ENCODE data around the gene GRIPAP1.
A peak's percentile ranks its signal among the peaks of the same experiment; 100 is the strongest.

The GRIPAP1 gene

DNA sequence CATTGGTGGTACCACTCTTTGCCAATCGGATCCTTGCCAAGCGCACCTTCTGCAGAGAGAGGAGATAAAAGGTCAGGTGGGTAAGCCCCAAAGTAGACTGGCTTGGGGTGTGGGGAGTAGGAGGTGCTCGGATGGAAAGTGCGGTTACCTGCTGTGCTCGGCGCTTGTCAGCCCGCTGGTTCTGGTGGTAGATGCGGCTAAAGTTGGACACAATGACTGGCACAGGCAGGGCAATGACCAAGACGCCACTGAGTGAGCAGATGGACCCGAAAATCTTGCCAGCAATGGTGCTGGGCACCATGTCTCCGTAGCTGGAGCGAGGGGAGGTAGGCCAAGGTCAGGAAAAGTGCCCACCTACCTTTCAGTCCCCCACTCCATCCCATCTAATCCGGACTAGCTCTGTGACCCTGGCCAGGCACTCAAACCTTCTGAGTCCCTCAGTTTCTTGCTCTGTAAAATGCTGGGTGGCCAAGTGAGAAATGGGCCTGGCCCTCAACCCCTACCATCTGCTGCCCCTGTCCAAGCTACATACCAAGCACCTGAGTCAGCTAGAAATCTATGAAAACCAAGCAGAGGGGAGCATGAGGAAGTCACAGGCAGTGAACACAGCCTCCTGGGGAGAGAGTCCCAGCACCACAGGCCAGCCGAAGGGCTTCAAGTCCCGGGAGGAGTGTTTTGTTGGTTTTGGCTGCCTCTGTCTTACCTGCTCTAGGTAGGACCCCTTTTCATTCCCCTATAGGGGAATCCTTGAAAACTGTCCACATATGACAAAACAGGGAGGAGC is 35.1 kb downstream of the GRIPAP1 start:
- Histone ChIP-seq H3K9ac (no peak overlapping the region), H3K27ac (no peak overlapping the region), H3K27me3 (peaks cover 61% of the 10 kb centered on the region), H3K9me3 (no peaks in the 10 kb centered on the region), H3K4me3 (no peak overlapping the region), H3K4me1 (peaks cover 21% of the 10 kb centered on the region), H3K36me3 (peaks cover 5% of the 10 kb centered on the region; the same call in 1 of the 2 replicates), H4K20me1 (peaks cover 7% of the 10 kb centered on the region; the same call in 1 of the 2 replicates), H3K4me2 (no peak overlapping the region)
- TF ChIP-seq Cebpa-rat (IDR thresholded peaks at IDR 0.05), result no peak

DNA sequence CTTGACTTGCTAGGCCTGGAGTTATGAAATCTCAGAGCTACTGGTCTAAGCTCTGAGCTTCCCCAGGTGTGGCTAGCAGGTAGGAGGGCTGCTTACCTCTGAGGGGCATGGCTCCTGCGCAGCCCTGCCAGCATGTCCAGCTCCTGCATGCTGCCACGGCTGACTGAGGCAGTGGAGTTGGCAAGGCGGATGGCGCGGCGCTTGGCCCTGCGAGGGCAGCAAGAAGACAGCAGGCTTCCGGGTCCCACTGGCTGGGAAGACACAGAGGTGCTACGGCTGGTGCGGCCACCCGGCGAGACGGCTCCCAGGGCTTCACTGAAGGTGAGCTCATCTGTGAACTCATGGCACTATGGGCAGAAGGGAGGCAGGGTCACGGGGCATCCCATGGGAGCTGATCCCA is 36.1 kb downstream of the GRIPAP1 start:
- no peaks in the 10 kb centered on the region for H3K9me3 ChIP-seq
- peaks cover 7% of the 10 kb centered on the region; the same call in 1 of the 2 replicates for H4K20me1 ChIP-seq
- H3K9ac ChIP-seq, result no peak overlapping the region
- peaks cover 5% of the 10 kb centered on the region; the same call in 1 of the 2 replicates for H3K36me3 ChIP-seq
- H3K4me3 ChIP-seq, result no peak overlapping the region
- TF ChIP-seq Cebpa-rat (IDR thresholded peaks at IDR 0.05), result no peak
- H3K4me1 ChIP-seq, result peaks cover 11% of the 10 kb centered on the region
- no peak overlapping the region for H3K27ac ChIP-seq
- peaks cover 70% of the 10 kb centered on the region for H3K27me3 ChIP-seq
- no peak overlapping the region for H3K4me2 ChIP-seq

DNA sequence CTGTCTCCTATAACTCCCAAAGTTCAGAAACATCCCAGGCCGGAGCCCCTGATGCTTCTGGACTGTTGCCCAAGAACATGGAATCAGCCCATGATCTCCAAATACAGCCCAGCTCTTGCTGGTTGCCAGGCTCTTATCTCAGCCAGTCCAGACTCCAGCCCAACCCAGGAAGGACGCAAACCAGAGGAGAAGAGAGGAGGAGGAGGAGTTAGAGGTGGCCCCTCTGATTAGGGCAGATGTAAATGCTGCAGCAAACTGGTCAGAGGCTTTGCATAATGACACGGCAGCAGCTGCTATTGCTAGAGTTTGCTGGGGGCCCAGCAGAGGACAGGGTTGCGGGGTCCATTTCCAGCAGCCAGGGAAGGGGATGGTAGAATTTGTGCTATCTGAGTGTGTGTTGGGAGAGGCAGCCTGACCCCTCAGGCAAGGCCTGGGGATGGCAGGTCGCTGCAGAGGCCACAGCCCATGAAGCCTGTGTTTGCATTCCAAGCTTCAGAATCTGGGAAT is 40.4 kb downstream of the GRIPAP1 start:
- H3K4me3 ChIP-seq, result no peak overlapping the region
- no peak overlapping the region for H3K9ac ChIP-seq
- peaks cover 16% of the 10 kb centered on the region for H3K4me1 ChIP-seq
- no peak overlapping the region for H3K4me2 ChIP-seq
- no peak overlapping the region for H3K27ac ChIP-seq
- peaks cover 5% of the 10 kb centered on the region; the same call in 1 of the 2 replicates for H3K36me3 ChIP-seq
- peaks cover 11% of the 10 kb centered on the region for H4K20me1 ChIP-seq
- H3K9me3 ChIP-seq, result peaks cover 8% of the 10 kb centered on the region; the same call in 1 of the 2 replicates
- TF ChIP-seq Cebpa-rat (IDR thresholded peaks at IDR 0.05), result no peak
- H3K27me3 ChIP-seq, result peaks cover 50% of the 10 kb centered on the region

DNA sequence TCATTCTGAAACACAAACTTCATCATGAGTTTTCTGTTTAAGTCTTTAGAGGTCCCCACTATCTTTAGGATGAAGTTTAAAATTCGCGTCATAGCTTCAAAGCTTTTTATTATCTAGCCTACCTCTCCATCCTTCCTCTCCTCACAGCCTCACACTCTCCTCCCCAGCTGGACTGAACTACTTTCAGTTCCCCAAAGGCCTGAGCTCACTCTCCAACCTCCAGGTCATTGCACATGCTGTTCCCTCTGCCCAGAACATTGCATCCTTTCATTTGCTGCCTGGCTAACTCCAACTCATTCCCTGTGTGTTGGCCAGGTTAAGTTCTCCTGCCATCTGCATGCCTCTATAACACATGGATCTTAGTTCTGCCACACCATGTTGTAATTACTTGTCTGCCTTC is 41.8 kb downstream of the GRIPAP1 start:
- Histone ChIP-seq H3K4me3 (no peak overlapping the region), H3K27me3 (peaks cover 36% of the 10 kb centered on the region), H3K27ac (no peak overlapping the region), H3K36me3 (peaks cover 7% of the 10 kb centered on the region), H4K20me1 (peaks cover 20% of the 10 kb centered on the region), H3K9me3 (peaks cover 8% of the 10 kb centered on the region; the same call in 1 of the 2 replicates), H3K4me1 (peaks cover 29% of the 10 kb centered on the region), H3K4me2 (no peak overlapping the region), H3K9ac (no peak overlapping the region)
- no peak for TF ChIP-seq Cebpa-rat (IDR thresholded peaks at IDR 0.05)

DNA sequence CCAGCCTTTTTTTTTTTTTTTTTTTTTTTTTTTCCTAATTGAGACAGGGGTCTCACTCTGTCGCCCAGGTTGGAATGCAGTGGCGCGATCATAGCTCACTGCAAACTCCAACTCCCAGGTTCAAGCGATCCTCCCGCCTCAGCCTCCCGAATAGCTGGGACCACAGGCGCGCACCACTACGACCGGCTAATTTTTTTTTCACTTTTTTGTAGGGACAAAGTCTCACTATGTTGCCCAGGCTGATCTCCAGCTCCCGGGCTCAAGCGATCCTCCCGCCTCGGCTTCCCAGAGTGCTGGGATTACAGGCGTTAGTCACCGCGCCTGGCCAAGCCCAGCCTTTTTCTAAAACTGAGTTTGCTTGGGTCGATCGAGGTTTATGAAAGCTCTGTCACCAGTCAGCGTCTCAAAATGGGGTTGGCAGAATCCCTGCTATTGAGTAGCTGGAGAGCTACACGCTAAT is 43.4 kb downstream of the GRIPAP1 start:
- Histone ChIP-seq H4K20me1 (peaks cover 36% of the 10 kb centered on the region), H3K27me3 (peaks cover 44% of the 10 kb centered on the region), H3K9ac (peak overlapping the region; percentile 80), H3K4me3 (peak overlapping the region; percentile 83), H3K27ac (peak overlapping the region; percentile 74), H3K9me3 (peaks cover 8% of the 10 kb centered on the region; the same call in 1 of the 2 replicates), H3K4me2 (peak overlapping the region; percentile 72), H3K36me3 (peaks cover 19% of the 10 kb centered on the region), H3K4me1 (peaks cover 43% of the 10 kb centered on the region)
- TF ChIP-seq Cebpa-rat (IDR thresholded peaks at IDR 0.05), result no peak

DNA sequence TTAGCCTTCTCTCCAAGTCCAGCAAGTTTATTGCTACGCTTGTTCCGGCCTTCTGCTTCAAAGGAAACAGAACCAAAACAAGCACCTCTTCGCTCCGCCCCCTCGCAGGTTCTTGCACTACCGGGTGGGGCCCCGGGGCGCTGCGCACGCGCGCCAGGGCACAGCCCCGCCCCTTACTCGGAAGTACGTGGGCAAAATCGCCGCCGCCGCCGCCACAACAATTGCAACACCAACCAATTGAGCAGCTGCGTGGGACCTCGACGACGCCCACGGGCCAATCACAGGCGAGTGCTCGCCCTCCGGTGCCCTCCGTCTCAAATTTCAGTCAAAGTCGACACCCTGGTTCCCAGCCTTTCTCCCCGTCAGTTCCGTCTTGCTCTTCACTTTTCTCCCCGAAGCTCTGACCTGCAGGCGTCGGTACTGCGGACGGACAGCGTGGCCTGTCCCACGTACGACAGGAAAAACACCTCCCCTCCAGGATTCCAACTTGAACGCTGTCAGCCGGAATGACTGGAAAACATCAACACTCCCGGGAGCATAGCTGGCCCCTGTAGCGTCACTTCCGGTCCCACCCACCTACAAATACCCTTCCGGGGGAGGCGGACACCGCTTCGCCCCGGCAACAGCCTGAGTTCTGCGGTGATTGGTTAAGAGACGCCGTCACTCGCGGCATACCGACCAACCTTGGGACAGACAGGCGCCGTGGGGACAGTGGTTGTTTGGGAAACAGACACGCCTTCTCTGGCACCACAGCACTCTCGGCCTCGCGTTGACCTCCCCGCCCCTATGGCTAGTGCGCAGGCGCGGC is 44.0 kb downstream of the GRIPAP1 start:
- Histone ChIP-seq H3K9ac (peak overlapping the region; percentile 86), H3K36me3 (peaks cover 21% of the 10 kb centered on the region), H3K4me3 (peak overlapping the region; percentile 83), H4K20me1 (peaks cover 42% of the 10 kb centered on the region), H3K4me2 (peak overlapping the region; percentile 72; the same call in 1 of the 2 replicates), H3K27ac (peak overlapping the region; percentile 89), H3K9me3 (peaks cover 8% of the 10 kb centered on the region; the same call in 1 of the 2 replicates), H3K4me1 (peaks cover 43% of the 10 kb centered on the region), H3K27me3 (peaks cover 51% of the 10 kb centered on the region)
- TF ChIP-seq Cebpa-rat (IDR thresholded peaks at IDR 0.05), result peak; percentile 37; the same call in 1 of the 2 replicates

DNA sequence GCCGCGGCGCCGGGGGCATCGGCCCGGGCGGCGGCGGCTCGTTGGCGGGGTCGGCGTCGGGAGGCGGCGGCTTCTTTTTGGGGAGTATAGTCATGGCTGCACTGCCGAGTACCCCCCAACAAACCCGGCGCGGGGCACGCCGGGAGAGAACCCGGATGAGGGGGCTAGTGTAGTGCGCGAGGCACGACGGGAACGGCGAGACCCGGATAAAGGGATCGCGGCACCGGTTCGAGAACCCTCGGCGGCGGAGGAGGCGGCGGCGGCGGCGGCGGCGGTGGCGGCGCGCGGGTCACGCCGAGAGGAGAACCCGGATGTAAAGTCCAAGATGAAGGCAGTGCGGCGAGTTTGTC is 44.6 kb downstream of the GRIPAP1 start, which contains the start of gene OTUD5:
Gene OTUD5, minus strand, starts transcription at position 131 of the 350 bp plus-strand sequence. Its CDS starts 37 bp downstream, at position 94.
- TF ChIP-seq Cebpa-rat (IDR thresholded peaks at IDR 0.05), result no peak
- H3K9me3 ChIP-seq, result peaks cover 8% of the 10 kb centered on the region; the same call in 1 of the 2 replicates
- H3K27me3 ChIP-seq, result peaks cover 53% of the 10 kb centered on the region
- peak within 1 kb of the TSS; percentile 89 for H3K27ac ChIP-seq
- H3K4me2 ChIP-seq, result peak within 1 kb of the TSS; percentile 83
- peaks cover 48% of the 10 kb centered on the region for H3K4me1 ChIP-seq
- peaks cover 48% of the 10 kb centered on the region for H4K20me1 ChIP-seq
- peaks cover 24% of the 10 kb centered on the region for H3K36me3 ChIP-seq
- peak within 1 kb of the TSS; percentile 86 for H3K9ac ChIP-seq
- peak within 1 kb of the TSS; percentile 83 for H3K4me3 ChIP-seq

DNA sequence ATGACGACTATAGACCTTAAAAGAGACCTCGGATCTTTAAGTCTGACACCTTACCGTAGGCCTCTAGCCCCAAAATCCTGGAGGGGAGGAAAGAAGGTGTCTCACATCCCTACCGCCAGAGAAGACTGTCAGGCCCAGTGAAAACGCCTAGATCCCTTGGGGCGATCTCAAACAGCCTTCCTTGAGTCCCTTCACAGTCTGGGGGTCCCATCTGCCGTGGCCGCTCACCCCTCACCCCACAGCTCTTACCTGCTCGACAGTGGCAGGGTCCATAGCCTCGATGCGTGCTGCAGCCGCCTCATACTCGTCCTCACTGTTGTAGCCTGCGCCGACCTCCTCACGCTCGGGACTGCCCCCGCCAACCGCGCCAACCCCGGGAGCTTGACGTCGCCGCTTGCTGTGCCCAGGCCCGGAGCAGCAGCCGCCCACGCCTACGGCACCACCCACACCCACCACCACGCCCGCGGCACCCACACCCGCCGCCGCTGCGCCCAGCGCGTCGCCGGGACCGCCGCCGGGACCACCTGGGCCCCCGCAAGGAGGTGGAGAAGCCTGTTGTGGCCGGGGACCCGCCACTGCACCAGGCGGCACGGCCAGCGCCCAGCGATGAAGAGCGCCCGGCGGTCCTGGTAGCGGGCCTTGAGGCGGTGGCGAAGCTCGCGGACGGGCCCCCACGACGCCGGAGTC is 45.2 kb downstream of the GRIPAP1 start:
- H3K4me1 ChIP-seq, result peaks cover 48% of the 10 kb centered on the region
- peak overlapping the region; percentile 86 for H3K9ac ChIP-seq
- TF ChIP-seq Cebpa-rat (IDR thresholded peaks at IDR 0.05), result no peak
- H3K27me3 ChIP-seq, result peaks cover 52% of the 10 kb centered on the region
- H3K9me3 ChIP-seq, result peaks cover 8% of the 10 kb centered on the region; the same call in 1 of the 2 replicates
- H3K4me3 ChIP-seq, result peak overlapping the region; percentile 83
- H3K27ac ChIP-seq, result peak overlapping the region; percentile 89
- peak overlapping the region; percentile 83 for H3K4me2 ChIP-seq
- H3K36me3 ChIP-seq, result peaks cover 24% of the 10 kb centered on the region
- peaks cover 54% of the 10 kb centered on the region for H4K20me1 ChIP-seq

DNA sequence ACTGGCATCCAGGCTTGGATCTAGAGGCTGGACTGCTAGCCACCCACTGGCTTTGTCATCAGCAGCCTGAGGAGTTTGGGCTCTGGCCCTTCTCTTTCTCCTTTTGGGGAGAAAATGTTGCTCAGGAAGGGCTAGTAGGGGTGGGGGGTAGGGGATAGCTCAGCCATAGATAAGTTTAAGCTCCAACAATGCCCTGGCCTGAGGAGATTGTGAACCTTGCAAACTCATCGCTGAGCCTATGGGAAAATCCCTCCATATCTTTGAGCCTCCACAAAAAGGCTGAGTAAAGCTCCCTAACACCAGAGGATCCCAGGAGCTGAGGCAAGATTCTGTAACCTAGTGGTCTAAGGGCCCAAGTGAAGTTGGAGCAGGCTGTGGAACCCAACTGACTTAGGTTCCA is 53.5 kb downstream of the GRIPAP1 start:
- Histone ChIP-seq H3K36me3 (peaks cover 30% of the 10 kb centered on the region), H3K4me3 (no peak overlapping the region), H3K27me3 (peaks cover 43% of the 10 kb centered on the region), H4K20me1 (peaks cover 96% of the 10 kb centered on the region), H3K4me2 (no peak overlapping the region), H3K27ac (no peak overlapping the region), H3K9ac (no peak overlapping the region), H3K9me3 (no peaks in the 10 kb centered on the region), H3K4me1 (peaks cover 11% of the 10 kb centered on the region; the same call in 1 of the 2 replicates)
- TF ChIP-seq Cebpa-rat (IDR thresholded peaks at IDR 0.05), result no peak

All from BLaER1 (cell line).